COLO829 (cell line): ENCODE results near the gene ABCB11.
"Not testable (repeated sequence)": the region's sequence is repeated elsewhere in the genome, so short reads cannot be mapped to it uniquely, and the experiment has no call there.

Experiments
- DNase-seq: peaks from one replicate; pipeline ENCODE4 v3.0.0; 2012; ENCODE audit warnings: low spot score

Gene ABCB11

GRCh38 chr2:169031202-169031601 lies at the start of gene ABCB11:
TSS of gene ABCB11 (minus strand) at chr2:169031324. CDS start at chr2:169018125, 13,199 bp downstream.
- no peak for DNase-seq

GRCh38 chr2:169080250-169081069 lies 49.3 kb upstream of the ABCB11 start:
- no peak for DNase-seq

GRCh38 chr2:169077674-169078240 lies 46.6 kb upstream of the ABCB11 start:
- DNase-seq: no peak

- no peak for DNase-seq
These were observed 43.0 kb upstream of the ABCB11 start for GRCh38 chr2:169073963-169074751.

- DNase-seq: no peak
These were observed 42.3 kb upstream of the ABCB11 start for GRCh38 chr2:169073211-169073962.

GRCh38 chr2:169072163-169072925 lies 41.2 kb upstream of the ABCB11 start:
- no peak for DNase-seq

GRCh38 chr2:169071455-169071854 lies 40.3 kb upstream of the ABCB11 start:
- DNase-seq: no peak

GRCh38 chr2:169069833-169070232 lies 38.7 kb upstream of the ABCB11 start:
- DNase-seq: no peak

- no peak for DNase-seq
These were observed 38.2 kb upstream of the ABCB11 start, which contains the start of gene DHRS9 for GRCh38 chr2:169069341-169069740. TSS of gene DHRS9 (plus strand) at chr2:169069563. CDS start at chr2:169081582, 12,019 bp downstream.

- DNase-seq: no peak
These were observed 35.8 kb upstream of the ABCB11 start for GRCh38 chr2:169066897-169067296.

GRCh38 chr2:169065864-169066517 lies 34.9 kb upstream of the ABCB11 start:
- DNase-seq: no peak

GRCh38 chr2:169065422-169065821 lies 34.3 kb upstream of the ABCB11 start:
- DNase-seq: no peak

- not testable (repeated sequence) for DNase-seq
These were observed 33.1 kb upstream of the ABCB11 start for GRCh38 chr2:169064199-169064598.

- DNase-seq: not testable (repeated sequence)
These were observed 23.5 kb upstream of the ABCB11 start for GRCh38 chr2:169054575-169054974.

GRCh38 chr2:169050476-169051240 lies 19.5 kb upstream of the ABCB11 start:
- DNase-seq: no peak

GRCh38 chr2:169049142-169049541 lies 18.0 kb upstream of the ABCB11 start:
- no peak for DNase-seq

GRCh38 chr2:169047256-169048250 lies 16.4 kb upstream of the ABCB11 start:
- no peak for DNase-seq

- DNase-seq: no peak
These were observed 15.5 kb upstream of the ABCB11 start for GRCh38 chr2:169046440-169047151.
